ENCODE data around the gene THUMPD3. TPM values are rescaled to one million over a fixed set of nuclear protein-coding genes. Genes with fewer than 3 reads are reported as not detected.

Gene THUMPD3
- total and polyA plus RNA-seq, 9 of the 15 experiments (the other 6 are each of a cell fraction or from before 2014, with no cell fraction given): 58.3 to 132 (median 113) TPM

GRCh38 chr3:9422712-9423424, 60.0 kb downstream of the THUMPD3 start (continued):
- TF ChIP-seq JUNB (CRISPR knock-in tag; conservative IDR thresholded peaks at IDR 0.05) (peak; percentile 73; the same call in 1 of the 2 replicates), KDM4B (IDR thresholded peaks at IDR 0.05; ENCODE audit: borderline replicate concordance in 2 of 2, low read depth in 1 of 2) (no peak), AFF1 (IDR thresholded peaks at IDR 0.05; ENCODE audit: low read depth in 1 of 2, partially characterized antibody in 2 of 2) (peak; percentile 75 to 88), SOX6 (IDR thresholded peaks at IDR 0.05) (peak; percentile 98), NFATC3 (IDR thresholded peaks at IDR 0.05) (no peak), RREB1 (CRISPR knock-in tag; IDR thresholded peaks at IDR 0.05) (0 out of 2 replicates have a peak, but pooled peaks have one; percentile 36), MAZ (CRISPR knock-in tag; conservative IDR thresholded peaks at IDR 0.05 in 1 of 2, IDR thresholded peaks at IDR 0.05 in 1 of 2) (peak in 1 of 2 experiments; percentile 44; a peak in 3 of 4 replicates), UBTF (IDR thresholded peaks at IDR 0.05; ENCODE audit: borderline replicate concordance in 1 of 2, low read depth in 2 of 2, low read length in 2 of 2) (no peak)
